UCSD-AML1 (cell line): Measurements from ENCODE around the gene CLEC2L.

Source experiments
- DNase-seq: peaks from one replicate; lab custom pipeline; 2025; ENCODE audit not compliant: unreplicated experiment; lab: John Stamatoyannopoulos, UW

Gene CLEC2L

DNA sequence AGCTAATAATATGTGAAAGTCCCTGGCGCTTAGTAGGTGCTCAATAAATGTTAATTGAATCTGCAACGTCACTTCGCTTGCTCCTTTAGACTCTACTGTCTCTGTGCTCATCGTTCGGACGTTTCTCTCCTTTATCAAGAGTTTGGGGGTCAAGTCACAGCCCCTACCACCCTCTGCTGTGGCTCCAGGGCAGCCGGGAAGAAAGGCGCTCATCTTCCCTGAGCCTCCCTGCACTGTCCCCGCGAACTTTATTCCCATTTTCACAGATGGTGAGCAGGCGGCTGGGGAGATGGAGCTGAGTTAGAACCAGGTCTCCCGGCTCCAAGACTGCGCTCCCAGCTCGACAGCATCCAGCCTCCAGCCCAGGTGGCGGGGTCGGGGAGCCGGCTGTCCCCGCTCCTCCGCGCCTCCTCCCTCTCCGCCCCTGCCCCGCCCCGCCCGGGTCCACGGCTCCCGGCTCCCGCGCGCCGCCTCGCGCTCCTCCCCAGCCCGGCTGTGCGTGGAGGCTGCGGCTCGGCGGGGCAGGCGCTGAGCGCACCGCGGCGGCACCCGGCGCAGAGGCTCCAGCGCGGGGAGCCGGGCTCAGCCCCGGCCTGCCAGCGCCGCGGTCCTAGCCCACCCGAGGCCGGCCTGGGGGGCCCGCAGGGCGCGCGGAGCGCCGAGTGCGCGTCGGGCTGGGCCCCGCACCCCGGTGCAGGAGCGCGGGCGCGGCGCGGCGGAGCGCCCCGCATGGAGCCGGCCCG, at the start of gene CLEC2L:
TSS of gene CLEC2L (plus strand) at position 487 of the 743 bp plus-strand sequence. CDS start at position 730, 243 bp downstream.
- no peak for DNase-seq

DNA sequence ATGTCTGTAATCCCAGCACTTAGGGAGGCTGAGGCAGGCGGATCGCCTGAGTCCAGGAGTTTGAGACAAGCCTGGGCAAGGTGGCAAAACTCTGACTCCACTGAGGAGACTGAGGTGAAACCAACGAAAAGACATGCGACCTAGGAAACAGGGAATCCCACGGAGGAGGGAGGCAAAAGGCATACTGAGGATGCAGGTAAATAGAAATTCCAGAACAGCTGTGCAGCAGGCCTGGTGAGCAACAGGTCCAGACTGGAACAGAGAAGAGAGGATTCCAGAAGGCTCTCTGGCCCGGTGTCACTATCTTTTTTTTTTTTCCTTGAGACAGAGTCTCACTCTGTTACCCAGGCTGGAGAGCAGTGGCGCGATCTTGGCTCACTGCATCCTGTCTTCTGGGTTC, 47.3 kb upstream of the CLEC2L start:
- no peak for DNase-seq

DNA sequence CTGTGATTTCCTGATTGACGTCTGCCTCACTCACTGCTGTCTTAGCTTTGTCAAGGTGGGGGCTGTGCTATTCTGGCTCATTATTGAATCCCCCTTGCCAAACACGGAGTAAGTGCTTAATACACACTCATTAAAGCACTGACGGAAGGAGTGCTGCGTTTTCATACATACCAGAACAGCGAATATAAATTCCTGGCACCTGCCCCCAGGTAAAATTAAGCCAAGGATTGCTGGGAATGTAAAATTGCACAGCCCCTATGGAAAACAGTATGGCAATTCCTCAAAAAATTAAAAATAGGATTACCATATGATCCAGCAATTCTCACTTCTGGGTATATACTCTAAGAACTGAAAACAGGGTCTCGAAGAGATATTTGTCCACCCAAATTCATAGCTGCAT, 46.6 kb upstream of the CLEC2L start:
- DNase-seq = no peak

DNA sequence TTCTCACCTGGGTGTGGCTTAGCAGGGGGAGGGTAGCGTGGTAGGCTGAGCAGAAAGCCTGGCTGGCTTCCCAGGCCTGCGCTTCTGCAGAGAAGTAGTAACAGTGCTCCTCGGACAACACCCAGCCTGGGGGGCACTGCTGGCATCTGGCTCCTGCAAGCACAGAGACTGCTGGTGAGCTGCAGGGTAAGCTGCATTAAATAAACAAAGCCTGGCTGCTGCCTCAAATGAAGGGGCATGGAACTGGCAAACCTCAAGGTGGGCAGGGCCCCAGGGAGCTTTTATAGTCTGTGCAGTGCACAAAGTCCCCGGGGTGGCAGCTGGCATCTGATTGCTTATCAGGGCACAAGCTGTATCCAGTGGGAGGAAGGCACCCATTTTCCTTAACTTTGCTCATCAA, 43.9 kb upstream of the CLEC2L start:
- DNase-seq = no peak

DNA sequence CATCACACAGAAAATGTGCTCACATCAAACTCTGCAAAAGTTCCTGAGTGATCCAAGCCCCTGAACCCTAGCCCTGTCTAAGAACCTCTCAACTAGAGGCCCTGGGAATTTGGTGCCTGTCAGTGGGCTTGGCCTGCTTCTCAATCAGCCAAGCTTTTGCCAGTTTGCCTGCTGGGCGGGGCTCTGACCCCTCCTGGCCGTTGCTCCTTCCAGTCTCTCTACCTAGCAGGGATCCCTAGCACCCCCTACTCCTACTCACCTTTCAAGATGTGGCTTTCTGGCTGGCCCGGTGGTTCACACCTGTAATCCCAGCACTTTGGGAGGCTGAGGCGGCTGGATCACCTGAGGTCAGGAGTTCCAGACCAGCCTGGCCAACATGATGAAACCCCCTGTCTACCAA, 42.1 kb upstream of the CLEC2L start:
- DNase-seq = no peak

DNA sequence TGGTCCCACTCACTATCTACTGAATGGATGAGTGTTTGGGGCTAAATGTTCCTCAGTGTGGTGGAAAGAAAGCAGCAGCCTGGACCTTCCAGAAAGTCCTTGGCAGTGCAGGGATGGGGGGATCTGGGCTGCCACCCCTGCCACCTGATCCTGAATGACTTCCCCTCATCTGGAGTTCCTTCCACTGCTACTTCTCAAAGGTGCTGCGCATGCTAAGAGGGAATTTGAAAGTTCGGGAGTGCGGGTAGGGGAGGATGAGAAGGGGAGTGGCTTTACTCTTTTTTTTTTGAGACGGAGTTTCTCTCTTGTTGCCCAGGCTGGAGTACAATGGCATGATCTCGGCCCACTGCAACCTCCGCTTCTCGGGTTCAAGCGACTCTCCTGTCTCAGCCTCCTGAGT, 41.4 kb upstream of the CLEC2L start:
- no peak for DNase-seq

DNA sequence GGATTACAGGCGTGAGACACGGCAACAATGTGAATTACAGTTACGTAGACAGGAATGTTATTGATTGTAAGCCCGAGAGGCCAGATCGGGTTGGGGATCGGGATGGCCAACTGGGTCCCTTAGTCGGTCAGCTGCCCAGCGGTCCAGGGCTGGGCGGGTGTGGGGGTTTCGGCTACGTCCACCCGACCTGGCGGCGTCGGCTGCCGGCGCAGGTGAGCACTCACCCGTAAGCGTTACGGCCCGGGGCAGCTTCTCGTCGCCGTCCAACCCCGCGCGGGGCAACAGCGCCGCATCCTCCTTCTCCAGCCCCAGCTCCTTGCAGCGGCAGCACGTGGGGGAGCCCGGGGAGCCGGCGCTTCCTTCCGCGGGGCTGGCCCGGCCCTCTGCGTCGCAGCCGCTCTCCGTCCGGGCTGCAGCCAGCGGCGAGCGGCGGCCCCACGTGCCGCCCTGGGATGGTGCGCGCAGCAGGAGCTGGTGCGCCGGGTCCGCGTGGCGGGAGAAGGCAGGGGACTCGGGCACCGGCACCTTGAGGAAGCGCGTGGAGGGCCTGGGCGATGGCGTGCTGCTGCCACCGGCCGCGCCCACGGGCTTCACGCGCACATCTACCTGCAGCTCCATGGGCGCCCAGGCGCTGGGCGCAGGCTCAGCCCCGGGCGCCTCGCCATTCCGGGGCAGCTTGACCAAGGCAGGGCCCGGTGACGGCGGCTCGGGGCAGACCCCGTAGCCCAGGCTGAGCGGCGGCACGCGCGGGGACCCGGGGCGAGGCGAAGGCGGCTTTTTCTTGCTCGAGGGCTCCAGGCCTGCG, 40.6 kb upstream of the CLEC2L start:
- DNase-seq = no peak

DNA sequence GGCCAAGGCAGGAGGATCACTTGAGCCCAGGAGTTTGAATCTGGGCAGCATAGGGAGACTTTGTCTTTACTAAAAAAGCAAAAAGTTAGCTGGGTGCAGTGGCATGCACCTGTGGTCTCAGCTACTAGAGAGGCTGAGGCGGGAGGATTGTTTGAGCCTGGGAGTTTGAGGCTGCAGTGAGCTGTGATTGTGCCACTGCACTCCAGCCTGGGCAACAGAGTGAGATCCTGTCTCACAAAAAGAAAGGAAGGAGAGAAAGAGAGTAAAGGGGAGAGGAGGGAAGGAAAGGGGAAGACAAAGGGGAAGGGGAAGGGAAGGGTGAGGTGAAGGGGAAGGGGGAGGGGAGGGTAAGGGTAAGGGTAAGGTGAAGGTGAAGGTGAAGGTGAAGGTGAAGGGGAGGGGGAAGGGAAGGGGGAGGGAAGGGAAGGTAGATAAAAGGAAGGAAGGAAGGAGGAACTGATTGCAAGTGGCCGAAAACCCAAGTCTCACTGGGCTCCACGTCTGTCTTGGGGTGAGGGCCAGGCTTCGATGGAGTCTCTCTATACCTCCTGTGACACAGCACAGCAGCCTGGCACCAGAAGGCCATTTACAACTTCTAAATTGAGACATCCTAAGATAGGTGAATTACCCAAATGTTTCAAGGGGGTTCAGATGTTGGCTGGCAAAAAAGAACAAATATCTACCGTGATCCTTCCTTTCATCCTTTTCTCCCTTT, 36.0 kb upstream of the CLEC2L start:
- no peak for DNase-seq

DNA sequence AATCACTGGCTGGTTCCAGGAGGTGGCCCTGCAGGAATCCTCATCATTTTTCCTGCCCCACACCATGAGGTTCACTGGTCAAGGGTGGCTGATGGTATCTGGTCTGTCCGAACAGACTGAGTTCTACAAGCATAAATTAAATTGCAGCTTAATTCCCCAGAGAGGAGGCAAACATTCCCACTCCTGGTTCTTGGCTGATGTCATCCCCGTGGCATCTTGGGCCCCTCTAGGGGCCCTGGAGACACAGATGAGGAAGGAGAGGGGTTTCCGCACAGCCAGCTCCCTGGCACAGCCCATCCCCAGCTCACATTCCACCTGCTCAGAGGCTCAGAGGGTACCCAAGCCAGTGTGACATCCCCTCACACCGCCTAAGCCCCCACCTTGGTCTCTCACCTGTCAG, 34.7 kb upstream of the CLEC2L start:
- no peak for DNase-seq

DNA sequence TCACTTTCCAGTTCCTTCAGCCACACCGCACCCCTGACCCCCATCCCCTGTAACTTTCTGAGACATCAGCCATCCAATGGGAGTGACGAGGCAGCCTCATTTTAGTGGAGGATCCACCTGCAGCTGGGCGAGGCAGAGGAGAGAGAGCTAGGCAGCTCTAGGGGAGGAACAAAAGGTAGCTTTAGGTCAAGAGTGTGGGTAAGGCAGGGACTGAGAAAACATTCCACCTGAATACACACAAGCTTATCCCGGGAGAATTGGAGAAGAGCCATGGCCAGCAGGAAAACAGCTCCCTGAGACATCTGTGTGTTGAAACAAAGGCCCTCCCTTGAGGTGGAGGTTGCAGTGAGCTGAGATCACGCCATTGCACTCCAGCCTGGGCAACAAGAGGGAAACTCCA, 33.4 kb upstream of the CLEC2L start:
- DNase-seq = no peak

DNA sequence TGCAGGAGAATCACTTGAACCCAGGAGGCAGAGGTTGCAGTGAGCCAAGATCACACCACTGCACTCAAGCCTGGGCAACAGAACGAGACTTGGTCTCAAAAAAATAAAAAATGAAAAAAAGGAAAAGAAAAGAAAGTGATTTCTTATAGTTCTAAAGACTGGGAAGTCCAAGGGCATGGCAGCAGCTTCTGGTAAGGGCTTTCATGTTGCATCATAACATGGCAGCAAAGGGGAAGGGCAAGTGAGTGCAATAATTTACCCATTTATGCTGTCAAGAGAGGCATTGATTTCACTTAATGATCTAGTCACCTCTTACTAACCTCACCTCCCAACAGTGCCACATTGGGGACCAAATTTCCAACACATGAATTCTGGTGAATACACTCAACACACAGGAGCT, 31.2 kb upstream of the CLEC2L start:
- no peak for DNase-seq

DNA sequence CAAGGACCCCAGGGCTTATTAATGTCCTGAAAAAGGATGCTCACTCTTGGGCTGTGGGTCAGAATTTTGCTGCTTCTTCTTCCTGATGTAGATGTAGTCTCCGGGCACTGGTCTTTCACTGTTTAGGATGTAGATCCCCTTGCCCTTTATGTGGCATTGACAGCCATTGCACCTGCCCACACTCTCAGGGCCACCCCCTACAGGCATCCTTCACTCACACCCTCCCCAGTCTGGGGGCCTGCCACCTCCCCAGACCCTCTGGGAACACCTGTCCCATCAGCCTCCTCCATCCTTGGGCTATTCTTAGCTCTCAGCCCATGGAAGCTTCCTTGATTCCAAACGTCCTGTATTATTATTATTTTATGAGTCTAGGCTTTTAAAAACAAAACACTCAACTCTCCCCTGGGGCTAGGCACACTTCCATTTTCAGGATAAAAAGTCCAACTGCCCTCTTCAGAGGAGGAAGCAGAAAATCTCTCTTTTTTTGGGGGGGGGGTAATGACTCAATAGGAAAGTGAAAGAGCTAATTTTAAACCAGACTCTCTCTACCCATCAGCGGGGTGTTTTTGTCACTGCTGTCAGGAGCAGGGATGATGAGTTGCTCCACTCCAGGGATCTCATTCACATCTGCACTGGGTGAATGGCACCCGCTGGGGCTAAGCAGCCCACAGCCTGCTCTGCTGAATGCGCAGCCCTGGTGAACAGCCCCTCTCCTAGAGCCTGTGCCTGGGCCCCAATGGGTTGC, 28.5 kb upstream of the CLEC2L start:
- no peak for DNase-seq

DNA sequence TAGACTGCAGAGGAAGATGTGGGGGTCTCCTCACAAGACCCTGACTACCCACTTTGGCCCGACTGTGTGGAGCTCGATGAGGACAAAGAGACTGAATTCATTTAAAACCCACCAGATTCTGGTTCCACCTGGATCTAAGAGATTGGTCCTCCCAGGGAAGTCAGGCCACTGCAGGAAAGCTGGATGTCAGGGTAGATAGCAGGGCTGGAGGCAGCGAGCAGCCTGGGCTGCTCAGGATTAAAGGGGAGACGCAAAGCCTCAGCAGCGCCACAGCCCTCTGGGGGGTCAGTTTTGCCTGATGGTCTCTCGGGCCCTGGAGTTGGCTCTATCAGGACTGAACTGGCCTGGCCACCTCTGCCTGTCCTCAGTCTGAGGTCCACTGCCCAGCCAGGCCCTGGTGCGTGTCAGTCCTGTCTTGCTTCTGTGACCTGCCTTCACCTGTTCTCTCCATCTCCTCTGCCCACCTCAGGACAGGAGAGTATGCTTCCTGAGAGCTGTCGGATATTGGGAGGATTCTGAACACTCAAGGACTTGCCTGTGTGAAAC, 27.8 kb upstream of the CLEC2L start:
- no peak for DNase-seq

DNA sequence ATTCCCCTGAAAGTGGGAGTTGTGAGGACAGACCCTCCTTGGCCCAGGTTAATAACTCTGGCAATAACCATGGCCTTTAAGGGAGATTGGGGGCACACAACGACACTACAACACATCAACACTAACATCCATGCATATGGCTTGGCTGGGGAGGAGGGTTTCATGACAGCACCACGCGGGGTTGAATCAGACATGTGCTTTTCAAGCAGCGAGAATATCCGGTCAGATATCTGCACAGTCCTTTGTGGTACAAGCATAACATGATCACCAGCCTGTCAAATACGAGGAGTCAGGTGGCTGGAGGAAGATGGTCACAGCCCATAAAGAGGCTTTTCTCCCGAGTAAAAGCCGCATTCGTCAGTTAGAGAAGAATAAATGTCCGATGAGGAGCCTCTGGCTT, 27.0 kb upstream of the CLEC2L start:
- no peak for DNase-seq

DNA sequence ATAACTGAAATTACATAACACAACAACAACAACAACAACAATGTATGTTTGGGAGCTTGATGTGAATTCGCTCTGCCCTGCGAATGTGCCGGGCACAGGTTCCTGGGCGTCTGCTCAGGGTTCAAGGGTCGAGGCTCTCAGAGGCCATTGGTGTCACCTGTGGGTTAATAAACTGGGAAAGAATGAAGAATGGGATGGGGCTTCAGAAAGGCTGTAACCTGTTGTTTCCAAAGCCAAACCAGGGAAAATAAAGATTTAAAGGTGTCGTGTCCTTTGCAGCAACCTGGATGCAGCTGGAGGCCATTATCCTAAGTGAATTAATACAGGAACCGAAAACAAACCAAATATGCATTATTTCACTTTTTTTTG, 22.7 kb upstream of the CLEC2L start:
- no peak for DNase-seq

DNA sequence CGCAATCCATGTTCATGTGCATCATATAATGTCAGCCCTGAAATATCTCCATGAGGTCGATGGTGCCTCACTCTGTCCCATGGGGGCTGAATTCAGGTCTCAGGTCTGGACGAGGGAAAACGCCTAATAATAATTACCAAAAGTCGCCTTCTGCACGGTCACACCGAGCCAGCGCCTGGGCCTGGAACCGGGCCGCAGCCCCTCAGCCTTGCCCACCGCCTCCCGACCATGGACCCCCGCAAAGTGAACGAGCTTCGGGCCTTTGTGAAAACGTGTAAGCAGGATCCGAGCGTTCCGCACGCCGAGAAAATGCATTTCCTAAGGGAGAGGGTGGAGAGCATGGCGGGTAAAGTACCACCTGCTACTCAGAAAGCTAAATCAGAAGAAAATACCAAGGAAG, 21.3 kb upstream of the CLEC2L start:
- no peak for DNase-seq

DNA sequence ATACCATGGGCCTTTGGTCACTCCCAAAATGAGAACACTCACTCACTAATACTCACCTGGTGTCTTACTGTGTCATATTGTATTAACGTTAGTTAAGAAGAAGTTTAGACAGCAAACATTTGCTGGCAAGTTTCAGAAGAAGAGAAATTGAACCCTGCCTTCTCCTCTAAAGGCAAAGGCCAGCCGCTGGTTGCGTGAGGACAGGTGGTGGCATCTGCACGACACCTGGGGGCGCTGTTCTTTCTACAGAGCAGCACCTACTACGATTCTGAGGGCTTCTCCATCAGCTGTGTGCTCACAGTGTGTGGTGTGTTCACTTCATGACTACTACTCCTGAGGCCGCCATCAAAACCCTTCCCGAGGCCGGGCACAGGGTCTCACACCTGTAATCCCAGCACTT, 17.9 kb upstream of the CLEC2L start:
- DNase-seq = peak; percentile 20

DNA sequence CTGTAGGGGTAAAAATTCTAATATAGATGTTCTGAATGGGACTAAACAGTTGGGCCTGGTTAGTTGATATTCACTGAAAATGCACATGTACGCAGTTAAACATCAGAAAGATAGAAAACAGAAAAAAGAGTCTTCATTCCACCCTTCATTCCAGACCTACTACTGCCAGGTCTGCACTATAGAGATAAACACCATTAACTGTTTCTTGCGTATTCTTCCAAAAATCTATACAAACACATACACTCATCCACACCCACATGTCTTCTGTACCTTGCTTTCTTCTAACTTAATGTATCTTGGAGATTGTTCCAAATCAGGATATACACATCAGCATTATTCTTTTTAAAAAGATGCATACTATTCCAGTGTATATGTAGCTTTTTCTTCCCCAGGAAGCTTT, 13.9 kb upstream of the CLEC2L start:
- DNase-seq = no peak

DNA sequence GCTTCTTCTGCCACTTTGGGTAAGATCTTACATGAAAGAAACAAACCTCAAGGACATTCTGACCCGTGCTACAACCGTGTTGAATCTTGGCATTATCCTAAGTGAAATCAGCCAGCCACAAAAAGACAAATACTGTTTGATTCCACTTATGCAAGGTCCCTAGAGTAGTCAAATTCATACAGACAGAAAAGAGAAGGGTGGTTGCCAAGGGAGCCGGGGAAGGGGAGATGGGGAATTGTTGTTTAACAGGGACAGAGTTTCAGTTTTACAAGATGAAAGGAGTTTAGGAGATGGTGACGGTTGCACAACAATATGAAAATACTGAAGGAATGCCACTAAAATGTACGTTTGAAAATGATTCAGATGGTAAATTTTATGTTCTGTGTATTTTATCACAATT, 12.2 kb upstream of the CLEC2L start:
- DNase-seq = no peak

DNA sequence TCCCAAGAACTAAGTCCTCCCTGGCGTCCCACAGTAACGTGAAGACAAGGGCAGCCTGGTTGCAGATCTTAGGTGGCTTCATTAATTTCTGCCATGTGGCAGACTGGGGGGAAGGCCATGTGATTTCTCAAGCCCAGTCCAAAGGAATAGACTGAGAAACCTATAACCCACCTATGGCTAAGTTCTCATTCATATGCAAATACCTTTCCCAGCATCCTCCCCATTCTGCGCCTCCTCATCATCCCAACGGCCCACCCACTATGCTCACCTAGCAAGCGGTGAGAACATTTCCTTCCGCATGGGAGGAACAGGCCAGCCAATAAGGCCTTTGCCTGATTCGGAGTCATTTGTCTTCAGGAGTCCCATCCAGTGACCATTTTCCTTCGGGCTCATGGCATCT, 8.2 kb upstream of the CLEC2L start:
- no peak for DNase-seq

DNA sequence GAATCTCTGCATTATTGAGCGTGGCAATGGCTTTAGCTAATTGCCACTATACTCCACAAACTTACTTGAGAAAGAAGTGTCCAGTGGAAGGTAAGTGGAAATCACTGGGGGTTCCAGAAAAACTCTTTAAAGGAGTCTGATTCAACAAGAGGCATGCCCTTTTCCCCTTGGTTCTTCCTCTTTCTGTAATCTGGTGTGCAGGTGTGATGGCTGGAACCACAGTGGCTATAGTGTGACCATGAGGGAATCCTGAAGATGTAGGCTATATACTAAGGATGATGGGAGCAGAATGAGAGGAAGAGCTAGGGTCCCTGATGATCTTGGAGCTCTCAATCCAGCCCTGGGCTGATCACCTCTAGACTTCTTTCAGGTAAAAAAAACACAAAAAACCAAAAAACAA, 2.0 kb upstream of the CLEC2L start:
- no peak for DNase-seq
